CD14-positive monocyte (primary cell): ENCODE results near the gene ELK1. TPM values are rescaled to one million over a fixed set of nuclear protein-coding genes. Genes with fewer than 3 reads are reported as not detected.

ENCODE experiments used
- DNase-seq, 3 donors: peaks; one replicate each; pipeline ENCODE4 v3.0.0-alpha.2; 2011 to 2022
- H2AFZ ChIP-seq: 2 replicates; pipeline ENCODE4 v1.6.0; 2012; ENCODE audit warnings: mild to moderate bottlenecking, low read depth, low read length, inconsistent platforms; ENCODE audit not compliant: insufficient read depth, poor library complexity, severe bottlenecking
- H3K27ac ChIP-seq, 2 donors: 1 replicate in 1 of 2; 2 replicates in 1 of 2; pipeline ENCODE4 v1.5.1; 2012 to 2013; ENCODE audit warnings: low read length in 2 of 2, control low read depth in 1 of 2, inconsistent platforms in 1 of 2, low read depth in 1 of 2, mild to moderate bottlenecking in 1 of 2
- H3K27me3 ChIP-seq, 2 donors: one replicate each; pipeline versions ENCODE4 v1.6.0 to v1.6.1; 2011 to 2013; ENCODE audit warnings: low read length in 2 of 2; ENCODE audit not compliant: control insufficient read depth in 2 of 2, insufficient read depth in 2 of 2
- H3K36me3 ChIP-seq, 2 donors: replicated peaks in 1 of 2; 1 replicate in 1 of 2; 2 replicates in 1 of 2; pipeline versions ENCODE4 v1.5.1 to v1.6.1; 2012 to 2013; ENCODE audit warnings: low read length in 2 of 2, control low read depth in 1 of 2, inconsistent platforms in 1 of 2, mild to moderate bottlenecking in 1 of 2; ENCODE audit not compliant: insufficient read depth in 2 of 2, control insufficient read depth in 1 of 2
- H3K4me1 ChIP-seq, 2 donors: 1 replicate in 1 of 2; 2 replicates in 1 of 2; pipeline versions ENCODE4 v1.5.1 to v1.6.1; 2012 to 2013; ENCODE audit warnings: low read length in 2 of 2, control low read depth in 1 of 2, inconsistent platforms in 1 of 2, mild to moderate bottlenecking in 1 of 2, moderate library complexity in 1 of 2; ENCODE audit not compliant: insufficient read depth in 2 of 2, control insufficient read depth in 1 of 2
- H3K4me2 ChIP-seq: replicated peaks from 2 replicates; pipeline ENCODE3; 2012; ENCODE audit warnings: low read length, moderate library complexity, mild to moderate bottlenecking; ENCODE audit not compliant: poor library complexity, severe bottlenecking; ENCODE audit errors: extremely low read depth
- H3K4me3 ChIP-seq, 3 experiments: fragments of 200-600 bp in 1 of 3; sonication (generic) in 1 of 3; replicated peaks in 1 of 3; 1 replicate in 2 of 3; 2 replicates in 1 of 3; pipeline ENCODE4 v1.5.1; 2011 to 2013; ENCODE audit warnings: low read length in 3 of 3, mild to moderate bottlenecking in 3 of 3, control low read depth in 2 of 3, low read depth in 2 of 3, inconsistent platforms in 1 of 3, moderate library complexity in 1 of 3
- H3K79me2 ChIP-seq: 2 replicates; pipeline ENCODE4 v1.6.0; 2012; ENCODE audit warnings: mild to moderate bottlenecking, control low read depth, inconsistent platforms, low read length, moderate library complexity; ENCODE audit not compliant: insufficient read depth
- H3K9ac ChIP-seq: 2 replicates; pipeline ENCODE4 v1.6.0; 2017; ENCODE audit warnings: low read length, mild to moderate bottlenecking; ENCODE audit not compliant: insufficient read depth, poor library complexity, severe bottlenecking
- H3K9me3 ChIP-seq, 2 donors: replicated peaks in 1 of 2; 1 replicate in 1 of 2; 2 replicates in 1 of 2; pipeline versions ENCODE4 v1.5.1 to v1.6.1; 2012 to 2013; ENCODE audit warnings: low read length in 2 of 2, control low read depth in 1 of 2; ENCODE audit not compliant: control insufficient read depth in 1 of 2, insufficient read depth in 1 of 2
- H4K20me1 ChIP-seq: 2 replicates; pipeline ENCODE4 v1.6.0; 2012; ENCODE audit warnings: mild to moderate bottlenecking, low read length, control low read depth, moderate library complexity; ENCODE audit not compliant: insufficient read depth
- H3K27ac Mint-ChIP-seq, 7 donors: one replicate each; pipeline ENCODE4 v1.8.0; 2020; ENCODE audit warnings: mild to moderate bottlenecking in 7 of 7, mixed read lengths in 7 of 7, moderate library complexity in 6 of 7, inconsistent platforms in 2 of 7
- H3K27me3 Mint-ChIP-seq, 3 donors: one replicate each; pipeline ENCODE4 v1.8.0; 2021 to 2022; ENCODE audit warnings: low read depth in 3 of 3, mild to moderate bottlenecking in 3 of 3, mixed read lengths in 3 of 3, moderate library complexity in 3 of 3, inconsistent platforms in 1 of 3
- H3K36me3 Mint-ChIP-seq, 2 donors: one replicate each; pipeline ENCODE4 v1.8.0; 2020; ENCODE audit warnings: mixed read lengths in 2 of 2, inconsistent platforms in 1 of 2, mild to moderate bottlenecking in 1 of 2
- H3K4me1 Mint-ChIP-seq: one replicate; pipeline ENCODE4 v1.8.0; 2020; ENCODE audit warnings: mild to moderate bottlenecking, mixed read lengths
- H3K4me3 Mint-ChIP-seq, 2 donors: one replicate each; pipeline ENCODE4 v1.8.0; 2020; ENCODE audit warnings: mild to moderate bottlenecking in 2 of 2, mixed read lengths in 2 of 2, moderate library complexity in 1 of 2
- H3K9me3 Mint-ChIP-seq, 7 donors: one replicate each; pipeline ENCODE4 v1.8.0; 2020 to 2022; ENCODE audit warnings: mixed read lengths in 7 of 7, mild to moderate bottlenecking in 6 of 7, moderate library complexity in 6 of 7, inconsistent platforms in 2 of 7
- WGBS: methylation state at CpG from one replicate; pipeline ENCODE4 v1.1.5; 2013; ENCODE audit warnings: missing lambda C conversion rate; ENCODE audit not compliant: insufficient coverage; 5-methylcytosine and 5-hydroxymethylcytosine counted together
- intact Hi-C, 2 donors: fragments of 100-400 bp; cut with micrococcal nuclease; formaldehyde crosslinking; loops; one replicate each; pipeline versions ENCODE4 v1.15.0 to v1.15.1; 2023
- polyA plus RNA-seq, 3 donors: library from polyadenylated mRNA; depleted of rRNA in 1 of 3; unstranded in 2 of 3; stranded (reverse) in 1 of 3; fragments of 300-500 nt in 2 of 3; fragments of >200 nt in 1 of 3; fragmentation: Illumina TruSeq in 2 of 3; gene quantifications; 1 replicate in 2 of 3; 2 replicates in 1 of 3; pipeline ENCODE4 v1.2.3, GENCODE V29; 2012 to 2021
- TF ChIP-seq, protein P1 (sequence below): fragments of 200-600 bp; IDR thresholded peaks from one replicate; pipeline ENCODE4 v1.8.0; 2022; ENCODE audit warnings: antibody characterized with exemption, mild to moderate bottlenecking

Gene ELK1
- polyA plus RNA-seq, 3 donors, result 9.5 to 11.9 (median 10.7) TPM

DNA sequence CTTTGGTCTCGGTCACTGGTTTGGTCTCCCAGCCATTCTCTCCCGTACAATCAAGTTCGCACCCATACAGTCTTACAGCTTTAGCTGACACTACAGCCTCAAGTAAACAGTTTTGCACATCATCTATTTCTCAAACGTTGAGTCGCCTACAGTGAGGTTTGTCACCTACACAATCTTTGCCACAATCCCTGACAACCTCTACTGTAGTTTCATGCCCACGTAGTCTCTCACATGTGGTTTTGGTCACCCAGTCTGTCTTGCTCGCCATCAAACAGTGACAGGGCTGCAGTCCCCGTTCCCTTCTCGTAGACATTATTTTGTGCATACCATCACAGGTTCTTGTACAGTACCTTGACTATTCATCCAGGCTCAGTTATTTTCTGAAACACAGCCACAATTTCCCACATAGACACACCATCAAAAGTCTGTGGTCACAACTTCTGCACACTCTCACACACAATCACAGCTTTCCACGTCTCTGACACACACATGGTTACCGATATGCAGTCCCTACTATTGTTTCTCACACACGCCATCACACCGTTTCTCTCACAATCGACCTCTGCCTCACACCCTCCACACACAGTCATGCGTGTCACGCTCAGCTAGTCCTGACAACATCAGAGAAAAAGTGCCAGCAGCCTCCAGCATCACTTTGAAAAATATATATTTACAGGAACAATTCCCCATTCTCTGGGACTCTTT is 15.3 kb downstream of the ELK1 start:
- peaks cover 0 to 3% (median 2%) of the 10 kb centered on the region in 3 donors for H3K27me3 Mint-ChIP-seq
- no peak overlapping the region for H3K4me3 Mint-ChIP-seq
- Histone ChIP-seq H3K27ac (peak overlapping the region; percentile 91 to 96), H4K20me1 (no peaks in the 10 kb centered on the region), H3K27me3 (no peaks in the 10 kb centered on the region), H3K4me3 (no peak overlapping the region), H3K36me3 (peaks cover 14 to 18% of the 10 kb centered on the region in 2 donors), H3K4me1 (peaks cover 79 to 81% of the 10 kb centered on the region in 2 donors), H3K9me3 (no peaks in the 10 kb centered on the region), H3K9ac (peak overlapping the region; percentile 19), H3K4me2 (peak overlapping the region; percentile 9), H2AFZ (no peak overlapping the region), H3K79me2 (peaks cover 18% of the 10 kb centered on the region)
- peak in 1 of 3 donors; percentile 30 for DNase-seq
- H3K4me1 Mint-ChIP-seq, result peaks cover 38% of the 10 kb centered on the region
- peaks cover 3 to 19% (median 7%) of the 10 kb centered on the region in 7 donors for H3K9me3 Mint-ChIP-seq
- intact Hi-C loops, result loop anchor here (5.0 kb wide), 3 partner anchors 53 to 73 kb away; partner anchors contain the start of genes ARAF (in 1 of the 2) and TIMP1 (in 1 of the 2)
- peaks cover 18 to 19% of the 10 kb centered on the region in 2 donors for H3K36me3 Mint-ChIP-seq
- TF ChIP-seq, protein P1, sequence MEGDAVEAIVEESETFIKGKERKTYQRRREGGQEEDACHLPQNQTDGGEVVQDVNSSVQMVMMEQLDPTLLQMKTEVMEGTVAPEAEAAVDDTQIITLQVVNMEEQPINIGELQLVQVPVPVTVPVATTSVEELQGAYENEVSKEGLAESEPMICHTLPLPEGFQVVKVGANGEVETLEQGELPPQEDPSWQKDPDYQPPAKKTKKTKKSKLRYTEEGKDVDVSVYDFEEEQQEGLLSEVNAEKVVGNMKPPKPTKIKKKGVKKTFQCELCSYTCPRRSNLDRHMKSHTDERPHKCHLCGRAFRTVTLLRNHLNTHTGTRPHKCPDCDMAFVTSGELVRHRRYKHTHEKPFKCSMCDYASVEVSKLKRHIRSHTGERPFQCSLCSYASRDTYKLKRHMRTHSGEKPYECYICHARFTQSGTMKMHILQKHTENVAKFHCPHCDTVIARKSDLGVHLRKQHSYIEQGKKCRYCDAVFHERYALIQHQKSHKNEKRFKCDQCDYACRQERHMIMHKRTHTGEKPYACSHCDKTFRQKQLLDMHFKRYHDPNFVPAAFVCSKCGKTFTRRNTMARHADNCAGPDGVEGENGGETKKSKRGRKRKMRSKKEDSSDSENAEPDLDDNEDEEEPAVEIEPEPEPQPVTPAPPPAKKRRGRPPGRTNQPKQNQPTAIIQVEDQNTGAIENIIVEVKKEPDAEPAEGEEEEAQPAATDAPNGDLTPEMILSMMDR, result no peak
- no peak overlapping the region for H3K27ac Mint-ChIP-seq
- 100% methylated on average over 1 of the region's 16 CpGs for WGBS

DNA sequence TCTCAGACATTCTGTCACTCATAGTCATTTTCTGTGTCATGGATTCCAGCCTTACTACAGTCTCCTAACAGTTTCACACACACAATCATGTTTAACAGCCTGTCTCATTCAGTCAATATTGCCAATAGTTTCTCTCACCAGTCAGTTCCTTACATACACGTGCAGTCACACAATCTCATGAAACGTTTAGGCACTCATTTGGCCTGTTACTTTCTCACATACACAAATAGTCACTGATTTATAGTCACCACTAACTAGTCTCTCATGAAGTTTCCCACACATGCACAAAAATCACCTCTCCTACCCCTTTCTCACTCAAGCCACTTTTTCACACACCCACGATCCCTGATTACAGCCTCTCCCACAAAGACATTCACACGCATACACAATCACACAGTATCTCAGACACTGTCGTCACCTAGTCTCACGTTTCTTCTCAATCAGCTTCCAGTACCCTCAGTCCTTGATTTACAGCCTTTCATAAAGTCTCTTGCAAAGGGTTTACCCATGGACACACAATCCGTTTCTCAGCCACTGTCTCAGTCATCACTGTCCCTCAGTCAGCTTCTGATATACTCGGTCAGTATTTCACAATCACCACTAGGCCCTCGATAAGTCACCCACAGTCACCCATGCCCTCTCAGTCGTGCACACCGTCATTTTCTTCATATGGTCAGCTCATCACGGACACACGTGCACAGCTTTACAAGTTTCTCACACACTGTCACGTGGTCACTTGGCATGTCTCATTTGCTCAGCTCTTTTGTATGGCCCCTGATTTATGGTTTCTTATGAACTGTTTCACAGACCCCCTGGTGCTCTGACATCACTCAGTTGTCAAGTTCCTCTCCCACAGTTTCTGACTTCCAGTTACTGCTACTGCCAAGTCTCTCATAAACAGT is 16.4 kb downstream of the ELK1 start:
- Histone ChIP-seq H3K79me2 (peaks cover 22% of the 10 kb centered on the region), H3K4me3 (peak overlapping the region in 2 of 3 experiments; percentile 30 to 41), H3K27me3 (no peaks in the 10 kb centered on the region), H2AFZ (no peak overlapping the region), H4K20me1 (no peaks in the 10 kb centered on the region), H3K4me2 (peak overlapping the region; percentile 31), H3K9me3 (no peaks in the 10 kb centered on the region), H3K27ac (peak overlapping the region; percentile 91 to 96), H3K9ac (peak overlapping the region; percentile 74), H3K36me3 (peaks cover 4 to 7% of the 10 kb centered on the region in 2 donors), H3K4me1 (peaks cover 81 to 83% of the 10 kb centered on the region in 2 donors)
- Mint-ChIP-seq H3K4me3 (no peak overlapping the region), H3K27ac (no peak overlapping the region), H3K36me3 (peaks cover 8 to 11% of the 10 kb centered on the region in 2 donors), H3K4me1 (peaks cover 42% of the 10 kb centered on the region), H3K9me3 (peaks cover 0 to 8% (median 2%) of the 10 kb centered on the region in 7 donors), H3K27me3 (peaks cover 0 to 3% (median 2%) of the 10 kb centered on the region in 3 donors)
- TF ChIP-seq, protein P1, result no peak
- intact Hi-C loops, result loop anchor here (5.0 kb wide), 2 partner anchors 52 to 57 kb away; partner anchors contain the start of gene TIMP1 (in 1 of the 2)
- DNase-seq, result peak; percentile 85 to 97 (median 88)
- WGBS, result 48% methylated on average over 10 of the region's 14 CpGs
